ENCODE measurements around the gene PFKFB1.

DNA sequence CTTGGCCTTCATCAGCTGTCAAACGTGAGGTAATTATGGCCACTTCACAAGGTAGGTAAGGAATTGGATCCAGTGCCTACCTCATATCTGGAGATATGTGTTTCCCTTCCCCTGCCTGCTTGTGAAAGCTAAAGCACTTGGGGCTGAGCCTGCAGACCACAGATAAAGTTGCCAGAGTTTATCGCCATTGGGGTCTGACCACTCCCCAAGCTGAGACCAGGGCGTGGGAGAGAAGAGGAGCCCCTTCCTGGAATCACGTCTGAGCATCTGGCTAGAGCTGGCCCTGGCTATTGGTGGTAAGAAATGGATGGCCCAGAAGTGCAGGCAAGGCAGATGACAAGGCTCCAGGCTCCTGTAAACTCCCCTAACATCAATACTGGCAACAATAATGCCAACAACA is 34.1 kb upstream of the PFKFB1 start:
- no peak for TF ChIP-seq SIN3A (IDR thresholded peaks at IDR 0.05; ENCODE audit: borderline replicate concordance, insufficient read depth, low read length)
- TF ChIP-seq POLR2AphosphoS5 (IDR thresholded peaks at IDR 0.05; ENCODE audit: low read depth, low read length), result no peak
